ENCODE data around the gene MSRB1. TPM values are rescaled to one million over a fixed set of nuclear protein-coding genes. Genes with fewer than 3 reads are reported as not detected.

Gene MSRB1
- total RNA-seq, 1 experiment from 2014 or later: 5.8 TPM

DNA sequence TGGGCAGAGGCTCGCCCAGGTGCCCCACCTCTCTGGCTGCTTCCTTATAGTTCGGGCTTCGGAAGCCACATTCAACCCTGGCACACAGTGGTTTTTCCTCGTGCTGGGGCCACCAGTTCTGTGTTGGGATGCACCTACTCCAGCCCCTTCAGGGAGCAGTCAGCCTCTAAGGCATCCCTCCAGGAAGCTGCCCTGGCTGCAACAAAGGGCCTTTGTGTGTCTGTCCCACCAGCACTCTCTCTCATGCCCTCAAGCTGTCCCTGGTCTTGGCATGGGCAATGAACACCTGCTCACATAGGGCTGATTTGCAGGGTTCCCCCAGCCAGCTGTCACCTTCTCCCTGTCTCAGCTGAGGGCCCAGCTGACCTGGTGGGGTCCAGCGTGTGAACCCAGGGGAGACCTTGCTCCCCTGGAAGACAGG is 39.0 kb upstream of the MSRB1 start:
- DNase-seq (ENCODE audit: unreplicated experiment): no peak
- CTCF ChIA-PET: interaction anchor here (0.6 to 1.6 kb wide), 5 partner anchors 9 to 158 kb away, joined by 3 to 5 read pairs (median 5); partner anchors contain the start of gene TBL3
- H3K4me3 Mint-ChIP-seq (ENCODE audit: unreplicated experiment): no peak overlapping the region
- intact Hi-C loops (cut with micrococcal nuclease): no loop called here
- TF ChIP-seq, protein P1, sequence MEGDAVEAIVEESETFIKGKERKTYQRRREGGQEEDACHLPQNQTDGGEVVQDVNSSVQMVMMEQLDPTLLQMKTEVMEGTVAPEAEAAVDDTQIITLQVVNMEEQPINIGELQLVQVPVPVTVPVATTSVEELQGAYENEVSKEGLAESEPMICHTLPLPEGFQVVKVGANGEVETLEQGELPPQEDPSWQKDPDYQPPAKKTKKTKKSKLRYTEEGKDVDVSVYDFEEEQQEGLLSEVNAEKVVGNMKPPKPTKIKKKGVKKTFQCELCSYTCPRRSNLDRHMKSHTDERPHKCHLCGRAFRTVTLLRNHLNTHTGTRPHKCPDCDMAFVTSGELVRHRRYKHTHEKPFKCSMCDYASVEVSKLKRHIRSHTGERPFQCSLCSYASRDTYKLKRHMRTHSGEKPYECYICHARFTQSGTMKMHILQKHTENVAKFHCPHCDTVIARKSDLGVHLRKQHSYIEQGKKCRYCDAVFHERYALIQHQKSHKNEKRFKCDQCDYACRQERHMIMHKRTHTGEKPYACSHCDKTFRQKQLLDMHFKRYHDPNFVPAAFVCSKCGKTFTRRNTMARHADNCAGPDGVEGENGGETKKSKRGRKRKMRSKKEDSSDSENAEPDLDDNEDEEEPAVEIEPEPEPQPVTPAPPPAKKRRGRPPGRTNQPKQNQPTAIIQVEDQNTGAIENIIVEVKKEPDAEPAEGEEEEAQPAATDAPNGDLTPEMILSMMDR (IDR thresholded peaks at IDR 0.05; ENCODE audit: unreplicated experiment): no peak
- no peaks in the 10 kb centered on the region for H3K9me3 Mint-ChIP-seq (ENCODE audit: unreplicated experiment)
- POLR2A ChIA-PET: interaction anchor here (0.7 to 6.2 kb wide), 9 partner anchors 10 to 173 kb away, joined by 3 to 59 read pairs (median 7); partner anchors contain the start of genes RPL3L, RPS2, TBL3 and TRAF7
- peaks cover 37% of the 10 kb centered on the region for H3K36me3 Mint-ChIP-seq (ENCODE audit: insufficient read depth, unreplicated experiment)
- no TSS peak for BruUV-seq (replicated peaks)
- H3K4me1 Mint-ChIP-seq (ENCODE audit: insufficient read depth, unreplicated experiment): peaks cover 6% of the 10 kb centered on the region
- H3K27ac Mint-ChIP-seq (ENCODE audit: low read depth, unreplicated experiment): no peak overlapping the region
- no peaks in the 10 kb centered on the region for H3K27me3 Mint-ChIP-seq (ENCODE audit: insufficient read depth, unreplicated experiment)

DNA sequence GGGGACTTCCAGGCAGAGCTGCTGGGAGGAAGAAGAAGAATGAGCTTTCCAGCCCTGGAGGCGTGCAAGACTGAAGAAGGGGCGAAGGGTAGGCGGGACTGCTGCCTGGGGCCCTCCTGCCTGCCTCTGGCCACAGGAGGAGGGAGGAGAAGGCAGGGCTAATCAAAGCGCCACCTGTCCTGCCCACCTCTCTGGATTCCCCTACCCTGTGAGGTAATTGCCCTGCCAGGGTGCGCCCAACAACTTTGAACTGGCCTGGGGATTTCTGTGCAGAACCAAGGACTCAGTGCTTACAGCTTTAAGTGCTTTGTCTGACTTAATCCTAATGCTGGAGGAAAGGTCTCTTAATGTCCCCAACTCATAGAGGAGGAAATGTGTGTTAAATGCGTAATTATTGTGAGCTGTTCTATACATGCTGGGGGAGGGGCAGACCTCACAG is 38.4 kb upstream of the MSRB1 start, which contains the start of gene NOXO1:
Gene NOXO1 (minus strand): TSS at position 72 of the 439 bp plus-strand sequence. CDS start 290 bp downstream, outside the sequence.
- H3K27me3 Mint-ChIP-seq (ENCODE audit: insufficient read depth, unreplicated experiment): no peaks in the 10 kb centered on the region
- POLR2A ChIA-PET: interaction anchor here (0.6 to 6.2 kb wide), 7 partner anchors 10 to 269 kb away, joined by 3 to 59 read pairs (median 8); partner anchors contain the start of genes RPS2, TBL3, TRAF7 and ZNF598
- TF ChIP-seq, protein P1 (IDR thresholded peaks at IDR 0.05; ENCODE audit: unreplicated experiment): no peak
- no TSS peak for BruUV-seq (replicated peaks)
- DNase-seq (ENCODE audit: unreplicated experiment): no peak
- peaks cover 6% of the 10 kb centered on the region for H3K4me1 Mint-ChIP-seq (ENCODE audit: insufficient read depth, unreplicated experiment)
- CTCF ChIA-PET: interaction anchor here (0.6 to 1.6 kb wide), 2 partner anchors 24 to 159 kb away, joined by 3 to 5 read pairs; no protein-coding TSS in a partner anchor
- H3K4me3 Mint-ChIP-seq (ENCODE audit: unreplicated experiment): no peak within 1 kb of the TSS
- H3K9me3 Mint-ChIP-seq (ENCODE audit: unreplicated experiment): no peaks in the 10 kb centered on the region
- H3K27ac Mint-ChIP-seq (ENCODE audit: low read depth, unreplicated experiment): no peak within 1 kb of the TSS
- H3K36me3 Mint-ChIP-seq (ENCODE audit: insufficient read depth, unreplicated experiment): peaks cover 35% of the 10 kb centered on the region
- intact Hi-C loops (cut with micrococcal nuclease): no loop called here

DNA sequence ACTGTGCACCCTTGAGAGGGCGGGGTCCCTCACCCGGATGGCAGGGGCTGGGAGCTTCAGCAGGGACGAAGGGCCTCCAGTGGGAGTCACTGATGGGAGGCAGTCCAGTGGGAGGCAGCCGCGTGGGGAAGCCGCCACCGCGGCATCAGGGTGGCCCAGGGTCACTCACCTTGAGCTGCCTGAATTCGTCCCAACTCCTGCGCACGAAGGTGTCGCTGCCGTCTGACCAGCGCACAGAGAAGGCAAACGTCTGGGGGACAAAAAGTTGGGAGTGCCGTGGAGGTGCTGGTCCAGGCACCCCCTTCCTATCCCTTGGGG is 37.7 kb upstream of the MSRB1 start:
- POLR2A ChIA-PET: interaction anchor here (0.6 to 6.2 kb wide), 7 partner anchors 9 to 240 kb away, joined by 3 to 56 read pairs (median 4); partner anchors contain the start of genes RPS2, TBL3 and TRAF7
- H3K36me3 Mint-ChIP-seq (ENCODE audit: insufficient read depth, unreplicated experiment): peaks cover 35% of the 10 kb centered on the region
- no peaks in the 10 kb centered on the region for H3K9me3 Mint-ChIP-seq (ENCODE audit: unreplicated experiment)
- peaks cover 6% of the 10 kb centered on the region for H3K4me1 Mint-ChIP-seq (ENCODE audit: insufficient read depth, unreplicated experiment)
- BruUV-seq (replicated peaks): no TSS peak
- TF ChIP-seq, protein P1 (IDR thresholded peaks at IDR 0.05; ENCODE audit: unreplicated experiment): no peak
- no peak for DNase-seq (ENCODE audit: unreplicated experiment)
- H3K27ac Mint-ChIP-seq (ENCODE audit: low read depth, unreplicated experiment): no peak overlapping the region
- CTCF ChIA-PET: interaction anchor here (1.6 kb wide), 1 partner anchor 160 kb away, joined by 5 read pairs; no protein-coding TSS in a partner anchor
- no peaks in the 10 kb centered on the region for H3K27me3 Mint-ChIP-seq (ENCODE audit: insufficient read depth, unreplicated experiment)
- intact Hi-C loops (cut with micrococcal nuclease): no loop called here
- no peak overlapping the region for H3K4me3 Mint-ChIP-seq (ENCODE audit: unreplicated experiment)

DNA sequence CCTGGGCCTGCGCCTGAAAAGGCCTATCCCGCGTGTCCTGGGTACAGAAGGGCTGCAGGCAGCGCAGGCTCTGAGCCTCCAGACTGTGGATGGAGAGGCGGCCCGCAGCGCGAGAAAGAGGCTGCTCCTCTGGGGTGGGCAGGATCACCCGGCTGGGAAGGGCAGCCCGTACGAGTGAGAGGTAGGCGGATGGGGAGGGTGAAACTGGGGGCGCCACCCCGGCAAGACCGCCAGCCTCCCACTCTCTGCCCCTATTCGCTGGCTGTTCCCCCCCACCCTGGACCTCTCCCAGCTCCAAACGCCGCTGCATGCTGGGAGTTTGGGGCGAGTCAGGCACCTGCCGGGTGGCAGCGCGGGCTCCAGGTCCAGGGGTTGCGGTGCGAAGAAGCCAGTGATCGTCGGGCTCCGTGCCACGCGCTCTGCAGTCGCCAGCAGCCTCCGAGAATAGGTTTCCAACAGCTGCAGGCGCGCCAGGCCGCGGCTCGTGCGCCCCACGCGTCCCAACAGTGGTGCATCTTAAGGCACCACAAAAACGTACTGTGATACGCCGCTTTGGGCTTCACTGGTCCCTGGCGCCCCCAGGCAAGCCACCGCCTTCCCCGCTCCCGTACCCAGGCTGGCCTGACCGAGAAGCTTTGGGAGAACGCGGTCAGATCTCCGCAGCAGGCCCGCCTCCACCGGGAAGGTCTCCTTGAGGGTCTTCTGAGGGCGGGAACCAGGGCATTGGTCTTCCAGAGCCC is 37.2 kb upstream of the MSRB1 start:
- intact Hi-C loops (cut with micrococcal nuclease): no loop called here
- H3K27me3 Mint-ChIP-seq (ENCODE audit: insufficient read depth, unreplicated experiment): no peaks in the 10 kb centered on the region
- TF ChIP-seq, protein P1 (IDR thresholded peaks at IDR 0.05; ENCODE audit: unreplicated experiment): no peak
- no TSS peak for BruUV-seq (replicated peaks)
- H3K9me3 Mint-ChIP-seq (ENCODE audit: unreplicated experiment): no peaks in the 10 kb centered on the region
- no peak for DNase-seq (ENCODE audit: unreplicated experiment)
- H3K4me3 Mint-ChIP-seq (ENCODE audit: unreplicated experiment): peak overlapping the region; percentile 52
- CTCF ChIA-PET: no interaction called here
- H3K27ac Mint-ChIP-seq (ENCODE audit: low read depth, unreplicated experiment): no peak overlapping the region
- H3K36me3 Mint-ChIP-seq (ENCODE audit: insufficient read depth, unreplicated experiment): peaks cover 34% of the 10 kb centered on the region
- POLR2A ChIA-PET: interaction anchor here (0.7 to 6.2 kb wide), 5 partner anchors 8 to 241 kb away, joined by 3 to 56 read pairs (median 4); partner anchors contain the start of genes RPS2, TBL3 and TRAF7
- H3K4me1 Mint-ChIP-seq (ENCODE audit: insufficient read depth, unreplicated experiment): peaks cover 6% of the 10 kb centered on the region
